HG02970 (cell line): Measurements from ENCODE around the gene MPND.

Experiments used
- ATAC-seq: cut with Tn5 transposase; IDR thresholded peaks from one replicate; pipeline ENCODE4 v1.9.1; 2021; ENCODE audit warnings: mild to moderate bottlenecking, moderate library complexity, moderate number of reproducible peaks; ENCODE audit not compliant: unreplicated experiment, low FRiP score

Gene MPND

GRCh38 chr19:4393947-4394590 is 50.7 kb downstream of the MPND start:
- ATAC-seq, result no peak

GRCh38 chr19:4396949-4397783 is 53.8 kb downstream of the MPND start:
- no peak for ATAC-seq

GRCh38 chr19:4399812-4400134 is 56.4 kb downstream of the MPND start:
- no peak for ATAC-seq

GRCh38 chr19:4400135-4400936 is 57.0 kb downstream of the MPND start, which contains the start of gene SH3GL1:
Gene SH3GL1, minus strand, starts transcription at chr19:4400547. Its CDS starts 179 bp downstream, at chr19:4400368.
- peak; percentile 61 for ATAC-seq

GRCh38 chr19:4401769-4402170 is 58.4 kb downstream of the MPND start:
- ATAC-seq, result no peak

GRCh38 chr19:4402171-4403004 is 59.0 kb downstream of the MPND start, which contains the start of gene CHAF1A:
Gene CHAF1A, plus strand, starts transcription at chr19:4402640. Its CDS starts 123 bp downstream, at chr19:4402763.
- peak; percentile 80 for ATAC-seq

GRCh38 chr19:4403005-4403761 is 59.8 kb downstream of the MPND start:
- no peak for ATAC-seq

- no peak for ATAC-seq
These were observed 62.6 kb downstream of the MPND start for GRCh38 chr19:4405977-4406376.

GRCh38 chr19:4406626-4407025 is 63.3 kb downstream of the MPND start:
- ATAC-seq, result no peak

GRCh38 chr19:4409123-4409933 is 66.0 kb downstream of the MPND start:
- ATAC-seq, result no peak
